PFSK-1 (cell line): ENCODE results near the gene RETREG2.

Experiments
- FOXP2 ChIP-seq: optimal IDR thresholded peaks from 2 replicates; pipeline ENCODE3; 2011; ENCODE audit warnings: borderline replicate concordance, control low read depth, inconsistent platforms; ENCODE audit not compliant: insufficient read depth; ENCODE audit errors: extremely low read length, extremely low read depth
- POLR2AphosphoS5 ChIP-seq: IDR thresholded peaks from 2 replicates; pipeline ENCODE4 v1.6.1; 2012; ENCODE audit warnings: low read depth, mild to moderate bottlenecking, control low read depth, low read length, moderate library complexity
- REST ChIP-seq, 2 experiments: IDR thresholded peaks; 2 replicates each; pipeline versions ENCODE4 v1.6.1 to v1.8.0; 2011 to 2012; ENCODE audit warnings: low read depth in 2 of 2, low read length in 2 of 2, control low read depth in 1 of 2, inconsistent platforms in 1 of 2, mild to moderate bottlenecking in 1 of 2, moderate library complexity in 1 of 2; ENCODE audit not compliant: insufficient read depth in 1 of 2
- SIN3A ChIP-seq: IDR thresholded peaks from 2 replicates; pipeline ENCODE4 v1.6.1; 2012; ENCODE audit warnings: mild to moderate bottlenecking, low read length, moderate library complexity, borderline replicate concordance; ENCODE audit not compliant: insufficient read depth
- TAF1 ChIP-seq: IDR thresholded peaks from 2 replicates; pipeline ENCODE4 v1.6.1; 2012; ENCODE audit warnings: low read length, control low read depth, borderline replicate concordance; ENCODE audit not compliant: insufficient read depth

DNA sequence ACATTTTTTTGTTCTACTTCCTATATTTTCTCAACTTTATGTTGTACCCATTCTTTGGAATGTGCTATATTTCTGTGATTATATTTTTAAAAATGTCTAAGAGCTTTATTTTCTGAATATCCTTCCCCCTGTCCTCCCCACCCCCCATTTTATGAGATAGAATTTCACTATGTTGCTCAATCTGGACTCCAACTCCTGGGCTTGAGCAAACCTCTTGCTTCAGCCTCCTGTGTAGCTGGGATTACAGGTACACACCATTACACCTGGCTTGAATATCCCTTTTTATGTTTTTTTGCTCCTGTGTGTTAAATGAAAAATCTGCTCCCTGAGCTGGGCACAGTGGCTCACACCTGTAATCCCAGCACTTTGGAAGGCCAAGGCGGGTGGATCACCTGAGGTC is 19.3 kb downstream of the RETREG2 start:
- no peak for TF ChIP-seq SIN3A
- no peak for TF ChIP-seq TAF1
- no peak for TF ChIP-seq REST (IDR thresholded peaks at IDR 0.05; ENCODE audit: insufficient read depth in 1 of 2, low read depth in 2 of 2, low read length in 2 of 2)
- TF ChIP-seq POLR2AphosphoS5 = no peak
- TF ChIP-seq FOXP2 = no peak
